Raji (cell line): ENCODE data around the gene SSC5D.

Experiments
- POLR2A ChIP-seq: IDR thresholded peaks from 2 replicates; pipeline ENCODE4 v1.6.1; 2011; ENCODE audit warnings: low read depth, low read length, control low read depth; ENCODE audit not compliant: insufficient read depth

SSC5D gene

DNA sequence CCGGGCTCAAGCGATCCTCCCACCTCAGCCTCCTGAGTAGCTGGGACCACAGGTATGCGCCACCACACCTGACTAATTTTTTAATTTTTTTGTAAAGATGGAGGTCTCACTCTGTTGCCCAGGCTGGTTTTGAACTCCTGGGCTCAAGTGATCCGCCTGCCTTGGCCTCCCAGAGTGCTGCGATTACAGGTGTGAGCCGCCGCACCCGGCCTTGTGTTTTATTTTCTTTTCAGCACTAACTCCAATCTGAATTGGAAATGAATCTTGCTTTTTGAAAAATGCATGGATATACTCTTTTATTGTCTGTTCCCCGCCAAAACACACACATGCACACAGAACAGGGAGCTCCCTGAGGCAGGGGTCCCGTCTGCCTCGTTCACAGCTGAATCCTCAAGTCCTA, 25.5 kb upstream of the SSC5D start:
- TF ChIP-seq POLR2A, result no peak

DNA sequence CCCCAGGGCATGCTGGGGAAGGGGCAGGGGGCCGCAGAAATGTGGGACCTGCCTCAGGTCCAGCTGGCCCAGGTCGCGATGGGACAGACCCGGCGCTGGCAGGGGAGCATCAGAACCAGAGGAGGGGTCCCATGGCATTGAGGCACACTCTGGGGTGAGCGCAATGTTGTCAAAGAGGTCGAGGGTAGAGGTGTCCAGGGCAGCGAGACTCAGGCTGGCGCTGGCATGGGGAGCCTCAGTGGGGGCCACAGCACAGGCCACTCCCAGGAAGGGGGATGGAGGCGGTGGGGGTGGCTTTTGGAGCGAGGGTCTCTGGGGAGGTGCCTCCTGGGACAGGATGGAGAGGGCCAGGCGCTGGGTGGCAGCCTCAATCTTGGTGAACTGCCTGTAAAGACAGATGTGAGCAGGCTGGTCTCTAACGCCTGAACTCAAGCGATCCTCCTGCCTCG, 24.6 kb upstream of the SSC5D start:
- no peak for TF ChIP-seq POLR2A

DNA sequence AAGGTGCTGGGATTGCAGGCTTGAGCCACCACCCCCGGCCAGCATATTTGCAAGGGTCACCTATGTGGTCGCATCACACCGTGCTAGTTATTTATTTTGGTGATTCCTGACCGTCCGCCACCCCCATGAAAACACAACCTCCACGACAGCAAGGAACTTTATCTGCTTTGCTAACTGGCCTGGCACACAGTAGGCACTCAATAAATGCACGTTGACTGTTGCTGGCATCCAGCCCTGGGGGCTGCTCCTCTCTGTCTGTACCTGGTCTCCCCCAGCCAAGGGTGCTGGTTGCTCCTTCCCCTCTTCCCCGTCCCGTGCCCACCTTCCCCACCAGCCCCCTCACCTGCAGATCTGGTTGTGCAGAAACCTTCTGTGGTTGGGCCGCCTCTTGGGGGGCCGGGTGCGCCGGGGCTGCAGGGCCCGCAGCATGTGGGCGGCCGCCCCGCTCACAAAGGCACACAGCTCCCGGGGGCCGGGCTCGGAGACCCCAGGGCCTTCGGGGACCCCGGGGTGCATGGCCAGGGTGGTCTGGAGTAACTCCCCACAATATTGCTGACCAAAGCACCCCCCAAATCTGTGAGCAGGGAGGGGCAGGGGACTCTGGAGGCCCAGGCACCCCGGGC, 24.1 kb upstream of the SSC5D start:
- no peak for TF ChIP-seq POLR2A

DNA sequence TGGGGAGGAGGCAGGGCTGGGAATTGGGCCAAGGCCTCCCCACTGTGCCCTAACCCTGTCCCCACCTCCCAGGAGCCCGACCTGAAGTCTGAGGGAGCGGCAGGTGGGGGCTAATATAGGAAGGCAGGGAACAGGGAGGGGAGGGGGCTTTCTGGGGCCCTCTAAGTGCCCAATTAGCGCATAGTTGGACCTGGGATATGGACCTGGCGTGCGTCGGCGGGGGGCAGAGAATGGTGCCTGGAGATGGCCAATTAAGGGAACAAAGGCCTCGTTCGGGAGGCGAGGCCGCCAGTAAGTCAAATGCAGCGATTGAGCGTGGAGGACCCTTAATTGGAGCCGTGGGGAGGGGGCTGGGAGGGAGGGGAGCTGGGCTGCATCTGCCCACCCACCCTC, 23.6 kb upstream of the SSC5D start, which contains the start of gene C19orf85:
C19orf85 (minus strand) TSS at position 90 of the 393 bp plus-strand sequence. CDS start 197 bp downstream, outside the sequence.
- no peak for TF ChIP-seq POLR2A

DNA sequence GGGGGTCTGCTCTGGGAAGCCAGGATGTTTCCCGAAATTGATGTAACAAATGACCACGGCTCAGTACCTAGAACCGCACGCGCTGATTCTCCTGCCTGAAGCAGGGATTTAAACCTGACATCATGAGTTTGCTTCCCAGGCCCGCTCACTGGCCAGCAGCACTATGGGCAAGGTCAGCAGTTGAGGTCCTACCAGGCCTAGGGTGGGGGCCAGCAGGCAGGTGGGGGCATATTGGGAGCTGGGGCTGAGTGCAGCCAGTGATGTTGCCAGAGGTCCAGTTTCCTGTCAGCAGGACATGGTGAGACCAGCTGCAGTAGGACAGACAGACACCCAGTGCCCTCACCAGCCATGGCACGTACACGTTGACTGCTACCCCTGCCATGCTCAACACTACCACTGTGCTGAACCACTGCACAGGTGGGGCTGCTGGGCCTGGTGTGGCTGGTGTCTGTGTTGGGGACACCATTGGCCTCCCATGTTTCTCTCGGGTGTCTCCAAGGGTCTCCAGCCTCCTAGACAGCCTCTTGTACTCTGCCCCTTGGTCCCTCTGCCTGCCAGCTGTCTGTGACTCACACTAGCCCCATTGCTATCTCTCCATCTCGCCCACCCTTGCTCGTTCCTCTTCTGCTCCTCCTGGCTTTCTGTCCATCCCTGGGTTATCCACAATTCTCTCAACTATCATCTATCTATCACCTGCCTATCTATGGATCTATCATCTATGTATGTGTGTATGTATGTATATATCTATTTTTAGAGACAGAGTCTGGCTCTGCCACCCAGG, 22.6 kb upstream of the SSC5D start:
- no peak for TF ChIP-seq POLR2A

DNA sequence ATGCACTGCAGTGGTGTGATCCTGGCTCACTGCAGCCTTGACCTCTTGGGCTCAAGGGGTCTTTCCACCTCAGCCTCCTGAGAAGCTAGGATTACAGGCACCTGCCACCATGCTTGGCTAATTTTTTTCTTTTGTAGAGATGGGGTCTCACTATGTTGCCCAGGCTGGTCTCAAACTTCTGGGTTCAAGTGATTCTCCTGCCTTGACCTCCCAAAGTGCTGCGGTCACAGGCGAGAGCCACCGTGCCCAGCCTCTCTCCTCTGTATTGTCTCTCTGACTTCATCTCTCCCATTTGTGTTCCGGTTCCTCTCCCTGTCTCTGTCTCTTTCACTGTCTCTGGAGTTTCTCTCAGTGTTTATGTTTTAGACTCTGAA, 22.0 kb upstream of the SSC5D start:
- no peak for TF ChIP-seq POLR2A

DNA sequence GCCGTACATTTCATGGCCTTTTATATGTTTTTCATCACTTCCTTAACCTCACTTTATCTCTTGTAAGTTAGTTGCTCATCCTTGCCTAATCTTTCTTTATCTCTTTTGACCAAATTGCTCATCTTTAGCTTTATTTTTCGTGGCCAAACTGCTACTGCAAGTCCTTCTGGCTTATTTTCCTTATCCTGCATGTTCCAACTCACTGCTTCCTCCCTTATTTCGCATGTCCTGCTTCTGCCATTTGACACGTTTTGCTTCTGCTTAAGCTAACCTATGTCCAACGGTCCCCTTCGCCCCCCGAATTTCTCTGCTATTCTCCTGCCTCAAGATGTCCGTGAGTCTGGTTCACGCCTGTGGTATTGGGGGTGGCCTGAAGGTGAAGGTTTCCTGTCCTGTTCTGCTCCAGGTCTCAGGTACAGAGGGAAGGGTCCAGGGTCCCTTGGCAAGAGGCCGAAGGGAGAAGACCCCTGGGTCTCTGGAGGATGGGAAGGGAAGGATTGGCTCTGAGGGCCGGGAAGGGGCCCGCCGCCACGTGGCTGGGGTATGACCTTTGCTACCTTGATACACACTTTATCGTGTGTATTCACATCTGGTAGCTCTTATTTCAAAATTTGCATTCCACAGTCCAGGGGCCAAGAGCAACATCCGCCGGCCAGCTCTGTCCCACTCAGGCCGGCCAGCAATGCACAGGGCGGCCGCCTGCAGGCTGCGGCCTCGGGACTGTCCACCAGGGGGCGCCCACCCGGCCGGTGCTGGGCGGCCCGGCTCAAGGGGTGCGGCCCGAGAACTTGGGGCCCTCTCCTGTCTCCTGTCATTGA, 20.8 kb upstream of the SSC5D start:
- no peak for TF ChIP-seq POLR2A

DNA sequence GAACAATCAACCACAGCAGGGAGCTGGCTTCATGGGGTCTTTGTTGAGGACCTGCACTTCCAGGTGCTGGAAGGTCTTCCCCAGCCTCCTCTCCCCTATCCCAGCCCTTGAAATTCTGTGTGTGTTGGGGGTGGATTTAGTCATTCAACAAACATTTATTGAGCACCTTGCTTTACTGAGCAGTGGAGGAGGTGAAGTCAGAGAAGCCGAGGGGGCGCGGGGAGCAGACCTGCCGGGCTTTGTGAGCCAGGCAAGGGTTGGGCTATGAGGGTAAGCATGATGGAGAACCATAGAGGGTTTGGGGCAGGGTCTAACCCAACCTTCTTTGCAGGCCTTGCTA, 20.2 kb upstream of the SSC5D start:
- no peak for TF ChIP-seq POLR2A

DNA sequence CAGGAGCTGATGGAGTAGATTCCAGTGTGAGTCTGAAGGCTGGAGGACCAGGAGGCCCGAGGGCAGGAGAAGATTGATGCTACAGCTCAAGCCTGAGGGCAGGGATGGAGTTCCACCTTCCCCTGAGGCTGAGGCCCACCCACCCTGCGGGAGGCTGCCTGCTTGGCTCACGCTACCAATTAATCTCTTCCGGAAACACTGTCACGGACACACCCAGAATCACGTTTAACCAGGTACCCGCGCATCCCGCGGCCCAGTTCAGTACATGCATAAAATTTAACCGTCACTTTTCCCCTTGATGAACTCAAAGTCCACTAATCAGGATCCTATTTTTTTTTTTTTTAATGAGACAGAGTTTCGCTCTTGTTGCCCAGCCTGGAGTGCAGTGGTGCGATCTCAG, 17.0 kb upstream of the SSC5D start:
- no peak for TF ChIP-seq POLR2A

DNA sequence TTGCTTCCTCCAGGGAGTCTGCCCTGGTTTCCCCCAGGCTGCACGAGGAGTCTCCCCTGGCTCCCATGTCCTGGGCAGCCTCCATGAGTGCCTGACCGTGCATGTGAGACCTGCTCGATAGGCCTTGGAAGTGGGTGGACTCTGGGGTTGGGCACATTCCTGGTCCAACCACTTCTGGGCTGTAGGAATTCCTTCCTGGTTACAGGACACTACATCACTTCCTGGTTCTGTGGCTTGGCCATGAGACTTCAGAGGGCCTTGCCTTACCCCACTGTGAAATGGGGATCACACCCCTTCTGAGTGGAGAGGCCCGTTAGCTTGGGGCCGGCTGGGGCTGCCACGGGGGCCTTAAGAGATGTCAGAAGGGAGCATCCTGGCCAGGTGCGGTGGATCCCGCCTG, 15.8 kb upstream of the SSC5D start:
- no peak for TF ChIP-seq POLR2A

DNA sequence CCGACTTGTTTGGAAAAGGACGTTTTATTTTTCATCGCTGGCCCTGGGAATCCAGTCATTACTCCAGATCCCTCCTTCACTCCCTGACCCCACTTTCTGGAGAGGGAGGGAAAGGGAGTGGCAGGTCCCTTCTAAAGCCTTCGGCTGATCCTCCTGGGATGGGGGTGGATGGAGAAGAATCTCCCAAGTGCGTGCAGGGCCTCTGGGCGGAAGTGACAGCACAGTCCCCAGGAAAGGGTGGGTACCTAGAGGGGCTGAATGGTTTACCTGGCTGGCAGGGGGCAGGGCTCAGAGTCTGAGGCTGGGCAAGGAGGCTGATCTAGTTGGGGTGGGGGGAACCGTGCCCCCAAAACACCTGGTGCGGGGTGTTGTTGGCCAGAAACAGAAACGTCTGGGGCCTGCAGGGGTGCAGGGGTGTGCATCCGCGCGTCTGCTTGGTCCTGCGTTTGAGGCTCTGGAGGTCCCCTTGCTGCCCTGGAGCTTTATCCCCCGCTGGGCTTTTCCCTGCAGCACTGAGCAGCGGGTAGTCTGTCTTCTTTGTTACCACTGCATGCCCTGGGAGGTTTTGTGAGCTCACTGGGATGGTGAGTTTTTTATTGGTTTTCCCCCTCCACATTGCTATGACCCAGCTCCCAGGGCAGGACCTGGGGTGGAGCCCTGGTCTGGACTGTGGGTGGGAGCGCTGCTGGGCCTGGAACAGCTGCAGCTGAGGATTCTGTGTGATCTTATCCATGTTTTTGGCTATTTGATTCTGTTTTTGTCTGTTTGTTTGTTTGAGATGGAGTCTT, 14.8 kb upstream of the SSC5D start:
- TF ChIP-seq POLR2A, result no peak

DNA sequence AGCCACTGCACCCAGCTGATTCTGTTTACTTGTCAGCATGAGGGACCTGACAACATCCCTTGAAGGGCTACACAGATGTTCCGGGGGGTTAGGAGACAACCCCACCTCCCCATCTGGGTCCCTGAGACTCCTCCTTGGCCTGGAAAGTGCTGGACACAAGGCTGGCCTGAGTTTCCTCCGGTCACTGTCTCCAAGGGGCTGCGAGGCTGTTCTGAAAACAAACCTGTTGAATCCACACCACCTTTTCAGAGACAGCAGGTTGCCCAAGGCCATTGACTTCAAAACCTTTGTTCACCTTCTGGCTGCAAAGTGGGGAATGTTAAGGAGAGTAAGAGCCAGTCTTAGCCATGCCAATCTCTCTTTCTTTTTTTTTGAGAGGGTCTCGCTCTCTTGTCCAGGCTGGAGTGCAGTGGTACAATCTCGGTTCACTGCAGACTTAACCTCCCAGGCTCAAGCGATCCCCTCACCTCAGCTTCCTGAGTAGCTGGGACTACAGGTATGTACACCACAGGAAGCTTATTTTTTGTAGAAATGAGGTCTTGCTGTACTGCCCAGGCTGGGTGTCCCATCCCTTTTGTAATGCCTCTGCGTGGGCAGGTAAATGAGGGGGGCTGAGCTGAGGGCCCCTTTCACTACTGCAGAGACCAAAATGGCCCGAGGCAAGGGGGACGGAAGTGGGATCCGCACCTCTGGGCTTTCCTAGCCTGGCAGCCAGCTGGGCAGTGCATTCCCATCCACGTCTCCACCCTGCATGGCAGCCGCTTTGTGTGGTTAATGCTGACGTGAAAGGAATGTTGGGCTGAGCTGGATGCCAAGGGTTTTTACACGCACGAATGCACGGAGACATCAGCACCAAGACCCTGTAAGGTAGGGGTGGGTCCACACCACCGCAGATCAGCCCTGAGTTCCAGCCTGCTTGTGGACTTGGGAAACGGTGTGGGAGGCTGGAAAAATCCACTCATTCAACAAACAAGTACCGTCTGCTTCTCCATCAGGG, 13.7 kb upstream of the SSC5D start:
- no peak for TF ChIP-seq POLR2A

DNA sequence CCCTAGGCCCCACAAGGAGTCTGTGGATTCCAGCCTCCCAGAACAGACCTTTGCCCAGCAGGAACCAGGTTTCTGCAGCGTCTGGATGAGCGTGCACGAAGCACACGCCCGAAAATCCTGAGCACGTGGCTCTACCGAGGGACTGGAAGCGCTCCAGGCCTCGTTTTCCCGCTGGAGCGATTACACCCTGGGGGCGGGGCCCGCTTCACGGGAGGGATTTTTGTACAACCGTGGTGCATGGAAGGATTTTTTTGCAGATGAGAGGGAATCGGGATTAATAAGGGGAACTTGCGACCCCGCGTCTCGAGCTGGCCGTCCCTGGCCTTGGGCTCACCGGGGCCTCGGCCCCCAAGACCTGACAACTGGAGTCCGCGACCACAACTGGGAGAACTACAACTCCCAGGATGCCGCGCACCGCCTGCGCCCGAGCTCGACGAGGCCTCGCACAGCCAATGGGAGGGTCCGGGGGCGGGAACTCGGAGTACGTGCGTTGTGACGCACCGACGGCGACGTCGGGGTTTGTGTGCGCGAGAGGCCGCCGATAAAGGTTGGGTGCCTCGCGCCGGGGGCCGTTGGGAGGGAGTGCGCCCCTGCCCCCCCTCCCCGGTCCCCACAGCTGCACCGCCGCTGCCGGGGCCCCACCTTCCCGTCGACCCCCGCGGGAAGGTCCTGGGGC, 12.0 kb upstream of the SSC5D start, which contains the start of gene ZNF628:
ZNF628 (plus strand) TSS at position 518 of the 676 bp plus-strand sequence. CDS start 3,294 bp downstream, outside the sequence.
- peak; percentile 59 for TF ChIP-seq POLR2A
